ENCODE results near the gene CRYBB3. TPM values are rescaled to one million over a fixed set of nuclear protein-coding genes. Genes with fewer than 3 reads are reported as not detected.

CRYBB3 gene
- total RNA-seq, 1 experiment from 2014 or later, result 0.39 TPM

GRCh38 chr22:25187469-25187868, 12.2 kb upstream of the CRYBB3 start:
- H3K9me3 ChIP-seq (ENCODE audit: control insufficient read depth, low read depth, low read length), result no peaks in the 10 kb centered on the region
- no peak overlapping the region for H3K9ac ChIP-seq (ENCODE audit: extremely low read depth, insufficient read length, low read length)
- no peak overlapping the region for H4K91ac ChIP-seq (ENCODE audit: insufficient read length, low read depth, low read length)
- WGBS (ENCODE audit: extremely low coverage, insufficient read length, low lambda C conversion rate), result no CpG with 5 or more reads among the region's 6 CpGs
- H3K4ac ChIP-seq (ENCODE audit: low read depth, low read length), result no peak overlapping the region
- no peaks in the 10 kb centered on the region for H4K20me1 ChIP-seq (ENCODE audit: control insufficient read depth, insufficient read depth, insufficient read length)
- H3K79me1 ChIP-seq (ENCODE audit: insufficient read depth, low read depth, low read length, poor library complexity, severe bottlenecking), result no peaks in the 10 kb centered on the region
- H2BK120ac ChIP-seq (ENCODE audit: low read depth, low read length, poor library complexity, severe bottlenecking), result no peak overlapping the region
- no peaks in the 10 kb centered on the region for H3K79me2 ChIP-seq (ENCODE audit: insufficient read depth, low read length)
- H3K27me3 ChIP-seq (ENCODE audit: insufficient read depth, low read length), result no peaks in the 10 kb centered on the region
- no peak overlapping the region for H3K18ac ChIP-seq (ENCODE audit: insufficient read length, low read depth, low read length)
- no peak overlapping the region for H2BK15ac ChIP-seq (ENCODE audit: low read depth, low read length)
- no peak overlapping the region for H3T11ph ChIP-seq (ENCODE audit: low read length)
- H2AFZ ChIP-seq (ENCODE audit: low read length), result no peak overlapping the region
- H3K4me2 ChIP-seq (ENCODE audit: insufficient read depth, insufficient read length, low read length), result no peak overlapping the region
- TF ChIP-seq CTCF (conservative IDR thresholded peaks at IDR 0.05), result no peak
- no peak overlapping the region for H3K23ac ChIP-seq (ENCODE audit: insufficient read length, low read depth, low read length)
- Mint-ChIP-seq H3K4me1 (peaks cover 2 to 4% of the 10 kb centered on the region in 2 experiments; a peak in 3 of 4 replicates), H3K36me3 (ENCODE audit: insufficient read depth in 1 of 3, low read depth in 3 of 3) (peaks cover 17 to 51% (median 50%) of the 10 kb centered on the region in 3 experiments; a peak in 6 of 7 replicates), H3K4me3 (no peak overlapping the region), H3K27ac (no peak overlapping the region), H3K27me3 (ENCODE audit: low read depth) (no peaks in the 10 kb centered on the region), H3K9me3 (peaks cover 0 to 3% of the 10 kb centered on the region in 2 experiments; a peak in 3 of 5 replicates)
- H3K4me1 ChIP-seq (ENCODE audit: insufficient read depth, low read length), result no peaks in the 10 kb centered on the region
- no peak for DNase-seq
- no peak overlapping the region for H4K5ac ChIP-seq (ENCODE audit: insufficient read length, low read depth, low read length)
- no peak overlapping the region for H2BK5ac ChIP-seq (ENCODE audit: insufficient read length, low read length)
- no peak overlapping the region for H3K27ac ChIP-seq (ENCODE audit: insufficient read length, low read depth, low read length)
- no peak overlapping the region for H2BK20ac ChIP-seq (ENCODE audit: low read depth, low read length, poor library complexity, severe bottlenecking)
- no peaks in the 10 kb centered on the region for H3K23me2 ChIP-seq (ENCODE audit: insufficient read length, low read depth, low read length, poor library complexity, severe bottlenecking)
- H4K8ac ChIP-seq (replicated peaks; ENCODE audit: insufficient read length, low read depth, low read length), result no peak overlapping the region
- no peak overlapping the region for H2AK5ac ChIP-seq (ENCODE audit: insufficient read length, low read length)
- no peak overlapping the region for H3K56ac ChIP-seq (ENCODE audit: insufficient read length, low read depth, low read length)
- no peak overlapping the region for H2BK12ac ChIP-seq (ENCODE audit: insufficient read length, low read depth, low read length)
- H3K14ac ChIP-seq (ENCODE audit: insufficient read depth, low read length), result no peak overlapping the region

Measured in H9 (cell line).